K562 (cell line): ENCODE results near the gene CD151. TPM values are rescaled to one million over a fixed set of nuclear protein-coding genes. Genes with fewer than 3 reads are reported as not detected.
A peak's percentile ranks its signal among the peaks of the same experiment; 100 is the strongest.

Experiments used
- ATAC-seq: fragments of 200-7000 bp; cut with Tn5 transposase; 3 replicates; pipeline ENCODE4 v1.9.1; 2020; ENCODE audit warnings: moderate library complexity
- BruUV-seq: library from RNA; stranded (reverse); fragments of 400-500 nt; replicated peaks from 2 replicates; lab custom pipeline; 2021; lab: Mats Ljungman, UMichigan
- CTCF ChIA-PET: fragments of 300-600 bp; formaldehyde crosslinking; extraction: SDS; loops from one replicate; lab custom pipeline; 2021; ENCODE audit warnings: low intra/inter-chr PET ratio; lab: Yijun Ruan, JAX
- POLR2A ChIA-PET: fragments of 300-600, 350-650 bp; sonication (Branson Sonifier 250); formaldehyde crosslinking; extraction: SDS; loops from one replicate; lab custom pipeline; 2021; ENCODE audit warnings: antibody characterized with exemption, inconsistent platforms; lab: Yijun Ruan, JAX
- DNase-seq, 4 experiments: peaks; one replicate each; pipeline versions ENCODE4 v3.0.0 to v3.0.0-alpha.2; 2011 to 2018; ENCODE audit warnings: low spot score in 3 of 4, mixed read lengths in 3 of 4; ENCODE audit errors: extremely low read depth in 1 of 4
- FAIRE-seq: peaks from 2 replicates; lab custom pipeline; 2011; peaks lifted over from hg19 to GRCh38; lab: Jason Lieb, UNC
- H2AFZ ChIP-seq: 2 replicates; pipeline ENCODE4 v1.6.0; 2011; ENCODE audit warnings: low read depth, low read length, control low read depth, inconsistent platforms
- H3K27ac ChIP-seq: fragments of 200-600 bp; 3 replicates; pipeline ENCODE4 v1.8.0; 2011; ENCODE audit warnings: low read depth, mild to moderate bottlenecking, control low read depth, inconsistent platforms, low read length, moderate library complexity, mixed read lengths; ENCODE audit errors: extremely low read depth
- H3K27me3 ChIP-seq, 2 experiments: fragments of 300-600 bp in 1 of 2; 2 replicates in 1 of 2; 3 replicates in 1 of 2; pipeline versions ENCODE4 v1.6.0 to v1.8.0; 2011; ENCODE audit warnings: inconsistent platforms in 2 of 2, low read length in 2 of 2, mild to moderate bottlenecking in 1 of 2, mixed read lengths in 1 of 2, moderate library complexity in 1 of 2; ENCODE audit not compliant: control insufficient read depth in 2 of 2, insufficient read depth in 2 of 2
- H3K36me3 ChIP-seq: fragments of 300-600 bp; 3 replicates; pipeline ENCODE4 v1.8.0; 2011; ENCODE audit warnings: mild to moderate bottlenecking, low read length, inconsistent platforms; ENCODE audit not compliant: control insufficient read depth, insufficient read depth
- H3K4me1 ChIP-seq, 2 experiments: fragments of 200-600 bp in 1 of 2; replicated peaks in 1 of 2; 2 replicates in 1 of 2; 3 replicates in 1 of 2; pipeline versions ENCODE4 v1.5.1 to v1.8.0; 2011; ENCODE audit warnings: inconsistent platforms in 2 of 2, low read length in 2 of 2, mild to moderate bottlenecking in 1 of 2, mixed read lengths in 1 of 2, moderate library complexity in 1 of 2; ENCODE audit not compliant: control insufficient read depth in 2 of 2, insufficient read depth in 2 of 2
- H3K4me2 ChIP-seq: 2 replicates; pipeline ENCODE4 v1.6.1; 2011; ENCODE audit warnings: low read length, control low read depth, inconsistent platforms, mixed read lengths; ENCODE audit not compliant: insufficient read depth
- H3K4me3 ChIP-seq: fragments of 200-600 bp; sonication (generic), shearing (Covaris generic); 2 replicates; pipeline ENCODE4 v1.5.1; 2016; ENCODE audit warnings: control low read depth, inconsistent platforms
- H3K79me2 ChIP-seq: fragments of 200-600 bp; 3 replicates; pipeline ENCODE4 v1.8.0; 2011; ENCODE audit warnings: low read length, inconsistent platforms; ENCODE audit not compliant: control insufficient read depth, insufficient read depth
- H3K9ac ChIP-seq, 2 experiments: 2 replicates each; pipeline versions ENCODE4 v1.6.0 to v1.6.1; 2011; ENCODE audit warnings: low read depth in 2 of 2, low read length in 2 of 2, control low read depth in 1 of 2, inconsistent platforms in 1 of 2, mild to moderate bottlenecking in 1 of 2, mixed read lengths in 1 of 2; ENCODE audit not compliant: insufficient read depth in 1 of 2
- H3K9me1 ChIP-seq: one replicate; pipeline ENCODE4 v1.6.0; 2011; ENCODE audit warnings: inconsistent platforms, mild to moderate bottlenecking, low read length, moderate library complexity; ENCODE audit not compliant: control insufficient read depth, insufficient read depth
- H3K9me3 ChIP-seq: replicated peaks from 2 replicates; pipeline ENCODE4 v1.5.1; 2011; ENCODE audit warnings: low read depth, low read length, inconsistent platforms; ENCODE audit not compliant: control insufficient read depth, insufficient read depth
- H4K20me1 ChIP-seq: replicated peaks from 2 replicates; pipeline ENCODE4 v1.6.1; 2011; ENCODE audit warnings: low read length, inconsistent platforms, mixed read lengths; ENCODE audit not compliant: control insufficient read depth, insufficient read depth
- CHD1 ChIP-seq: fragments of 200-600 bp; sonication (generic); IDR thresholded peaks from one replicate; pipeline ENCODE4 v1.6.1; 2012; ENCODE audit warnings: mild to moderate bottlenecking, moderate library complexity, low read length, inconsistent platforms
- ESRRA ChIP-seq: fragments of 450-650 bp; IDR thresholded peaks from 2 replicates; pipeline ENCODE4 v1.6.1; 2014; ENCODE audit warnings: low read depth, mild to moderate bottlenecking, moderate library complexity, borderline replicate concordance
- HNRNPH1 ChIP-seq: fragments of 200-400 bp; formaldehyde crosslinking; optimal IDR thresholded peaks from 2 replicates; pipeline ENCODE3; 2017; ENCODE audit warnings: low read depth, mild to moderate bottlenecking, low read length, moderate library complexity
- MAZ ChIP-seq, 2 experiments: fragments of 450-650 bp in 1 of 2; sonication (generic) in 1 of 2; formaldehyde crosslinking; IDR thresholded peaks in 1 of 2; conservative IDR thresholded peaks in 1 of 2; 2 replicates each; pipeline versions ENCODE4 v1.4.0 to v1.5.0; 2020; ENCODE audit warnings: mild to moderate bottlenecking in 1 of 2, missing genetic modification reagents in 1 of 2
- NR2C2 ChIP-seq, 2 experiments: fragments of 200-800 bp in 1 of 2; sonication (Bioruptor generic) in 1 of 2; sonication (generic) in 1 of 2; formaldehyde crosslinking in 1 of 2; IDR thresholded peaks; 2 replicates each; pipeline versions ENCODE4 v1.6.1 to v1.8.0; 2016 to 2022; ENCODE audit warnings: mild to moderate bottlenecking in 1 of 2, missing compliant biosample characterization in 1 of 2, missing genetic modification characterization in 1 of 2, missing genetic modification reagents in 1 of 2
- POLR2G ChIP-seq: fragments of 200-400 bp; formaldehyde crosslinking; IDR thresholded peaks from 2 replicates; pipeline ENCODE4 v1.6.1; 2017; ENCODE audit warnings: low read depth, mild to moderate bottlenecking, antibody characterized with exemption, low read length, moderate library complexity
- TEAD2 ChIP-seq: fragments of 450-650 bp; IDR thresholded peaks from 2 replicates; pipeline ENCODE4 v1.6.1; 2016; ENCODE audit warnings: missing genetic modification characterization, control low read depth, missing compliant biosample characterization
- XRCC3 ChIP-seq: fragments of 450-650 bp; IDR thresholded peaks from 2 replicates; pipeline ENCODE4 v1.6.1; 2017; ENCODE audit warnings: mild to moderate bottlenecking, moderate library complexity
- ZNF354B ChIP-seq: fragments of 250-450 bp; sonication (Bioruptor Pico); IDR thresholded peaks from 2 replicates; pipeline ENCODE4 v1.4.0; 2020
- ZNF780A ChIP-seq: fragments of 250-450 bp; sonication (Bioruptor Pico); IDR thresholded peaks from 2 replicates; pipeline ENCODE4 v1.5.0; 2021; ENCODE audit warnings: mild to moderate bottlenecking
- WGBS: fragments of 100-300 bp; shearing (Covaris generic); methylation state at CpG from one replicate; pipeline ENCODE4 v1.1.6; 2016; ENCODE audit warnings: low coverage, mixed read lengths; ENCODE audit not compliant: insufficient coverage; ENCODE audit errors: missing lambda C conversion rate; 5-methylcytosine and 5-hydroxymethylcytosine counted together
- in situ Hi-C: fragments of 300-500 bp; cut with MboI; formaldehyde crosslinking; loops from 4 replicates; pipeline ENCODE4 v1.15.0; 2018; ENCODE audit warnings: inconsistent platforms, mixed read lengths
- intact Hi-C: fragments of 100-400 bp; cut with micrococcal nuclease; formaldehyde crosslinking; loops from 2 replicates; pipeline ENCODE4 v1.14.2; 2022
- polyA plus RNA-seq, 8 experiments: library from polyadenylated mRNA; depleted of rRNA in 4 of 8; stranded (reverse) in 5 of 8; unstranded in 3 of 8; fragments of >200 nt; fragmentation: Nextera tagmentation in 2 of 8; fragmentation: Illumina TruSeq in 1 of 8; extraction: Ambion mirVana in 2 of 8; extraction: Trizol in 1 of 8; gene quantifications; 2 replicates each; pipeline versions ENCODE4 v1.2.1 to v1.2.3, GENCODE V29; 2011 to 2014; ENCODE audit warnings: inconsistent platforms in 1 of 8, missing spikeins in 1 of 8
- total RNA-seq, 7 experiments: library from RNA; depleted of rRNA in 6 of 7; stranded (reverse); fragments of >200 nt in 6 of 7; fragmentation: Illumina TruSeq in 2 of 7; extraction: Trizol in 2 of 7; gene quantifications; 2 replicates each; pipeline versions ENCODE4 v1.2.1 to v1.2.3, GENCODE V29; 2011 to 2021; ENCODE audit warnings: low replicate concordance in 1 of 7
- TF ChIP-seq, protein P1 (sequence below), 2 experiments: IDR thresholded peaks; 2 replicates each; pipeline ENCODE4 v1.6.1; 2011; ENCODE audit warnings: borderline replicate concordance in 1 of 2, control low read depth in 1 of 2, low read depth in 1 of 2, low read length in 1 of 2, mild to moderate bottlenecking in 1 of 2, mixed read lengths in 1 of 2, moderate library complexity in 1 of 2; ENCODE audit not compliant: insufficient read depth in 1 of 2, insufficient read length in 1 of 2, poor library complexity in 1 of 2, severe bottlenecking in 1 of 2; ENCODE audit errors: extremely low read depth in 1 of 2
- TF ChIP-seq, protein P2 (sequence below): fragments of 250-450 bp; sonication (Bioruptor Pico); IDR thresholded peaks from 2 replicates; pipeline ENCODE4 v1.4.0; 2020; ENCODE audit warnings: mild to moderate bottlenecking, moderate library complexity, borderline replicate concordance
- TF ChIP-seq, protein P3 (sequence below): fragments of 250-450 bp; sonication (Bioruptor Pico); IDR thresholded peaks from 2 replicates; pipeline ENCODE4 v1.5.1; 2021; ENCODE audit warnings: mild to moderate bottlenecking

CD151 gene
- total and polyA plus RNA-seq, 9 of the 15 experiments (the other 6 are each of a cell fraction or from before 2014, with no cell fraction given), result 2.3 to 187 (median 140) TPM

DNA sequence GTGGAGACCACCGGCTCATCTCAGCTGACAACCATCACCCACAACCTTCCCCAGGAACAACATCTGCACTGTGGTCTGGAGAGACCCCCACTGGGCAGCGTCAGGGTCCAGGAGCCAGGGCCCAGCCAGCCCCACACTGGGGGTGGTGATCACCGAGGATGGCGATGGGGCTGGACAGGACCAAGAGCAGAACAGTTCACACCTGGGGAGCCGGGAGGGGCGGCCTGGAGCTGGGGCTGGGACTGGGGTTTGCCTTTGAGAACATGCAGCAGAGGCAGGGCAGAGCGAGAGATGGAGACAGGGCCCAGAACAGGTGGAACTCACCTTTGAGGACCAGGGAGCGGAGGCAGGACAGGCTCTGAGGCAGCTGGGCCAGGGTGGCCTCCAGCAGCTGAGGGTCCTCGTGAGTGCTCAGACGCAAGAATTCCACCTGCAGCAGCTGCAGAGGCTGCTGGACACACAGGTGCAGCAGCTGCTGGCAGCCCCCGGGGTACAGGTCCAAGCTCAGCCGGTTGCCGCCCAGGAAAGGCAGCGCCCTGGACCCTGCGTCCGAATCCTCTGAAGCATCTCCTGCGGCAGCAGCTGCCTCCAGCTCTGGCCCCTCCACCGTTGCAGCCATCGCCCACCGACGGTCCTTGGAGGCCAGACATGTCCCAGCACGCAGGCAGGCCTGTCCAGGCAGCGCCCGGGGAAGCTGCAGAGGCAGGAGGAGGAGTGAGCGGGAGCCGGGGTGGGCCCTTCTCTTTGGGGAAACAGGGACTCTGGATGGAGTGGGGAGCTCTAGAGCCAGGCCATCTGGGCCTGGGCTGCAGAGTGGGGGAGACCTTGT, 28.8 kb upstream of the CD151 start (continued):
- TF ChIP-seq HNRNPH1 (no peak), CHD1 (peak; percentile 11)
- TF ChIP-seq, protein P1, sequence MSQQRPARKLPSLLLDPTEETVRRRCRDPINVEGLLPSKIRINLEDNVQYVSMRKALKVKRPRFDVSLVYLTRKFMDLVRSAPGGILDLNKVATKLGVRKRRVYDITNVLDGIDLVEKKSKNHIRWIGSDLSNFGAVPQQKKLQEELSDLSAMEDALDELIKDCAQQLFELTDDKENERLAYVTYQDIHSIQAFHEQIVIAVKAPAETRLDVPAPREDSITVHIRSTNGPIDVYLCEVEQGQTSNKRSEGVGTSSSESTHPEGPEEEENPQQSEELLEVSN (IDR thresholded peaks at IDR 0.05; ENCODE audit: borderline replicate concordance in 1 of 2, extremely low read depth in 1 of 2, insufficient read depth in 1 of 2, insufficient read length in 1 of 2, low read depth in 1 of 2, low read length in 1 of 2, poor library complexity in 1 of 2, severe bottlenecking in 1 of 2), result peak in 1 of 2 experiments; percentile 25
- TF ChIP-seq, all 486 proteins: peak for 6

- no peak for DNase-seq
- H2AFZ ChIP-seq, result peak overlapping the region; percentile 57; the same call in 1 of the 2 replicates
- peak overlapping the region; percentile 85 for H3K4me2 ChIP-seq
- H3K9ac ChIP-seq, result peak overlapping the region; percentile 52 to 97
- peak overlapping the region; percentile 94 for H3K27ac ChIP-seq
- 12% methylated on average over 15 of the region's 18 CpGs for WGBS
- ChIA-PET POLR2A (interaction anchor here (1.0 to 1.9 kb wide), 3 partner anchors 10 to 18 kb away, joined by 3 to 4 read pairs (median 4); no protein-coding TSS in a partner anchor), CTCF (no interaction called here)
- peaks cover 35% of the 10 kb centered on the region; the same call in 1 of the 3 replicates for H3K36me3 ChIP-seq
- peaks cover 38% of the 10 kb centered on the region for H3K79me2 ChIP-seq
- intact Hi-C loops, result loop anchor here (2.0 kb wide), 1 partner anchor 28 kb away; the partner anchor contains the start of gene CD151
- H3K27me3 ChIP-seq, result no peaks in the 10 kb centered on the region
- H3K9me3 ChIP-seq, result no peaks in the 10 kb centered on the region
- no peaks in the 10 kb centered on the region for H3K9me1 ChIP-seq
- no TSS peak for BruUV-seq
- no peak for FAIRE-seq
- peak overlapping the region; percentile 65 for H3K4me3 ChIP-seq
- H3K4me1 ChIP-seq, result peaks cover 10 to 84% of the 10 kb centered on the region in 2 experiments; a peak in 4 of 5 replicates
- ATAC-seq, result no peak
- in situ Hi-C loops, result no loop called here
- H4K20me1 ChIP-seq, result no peaks in the 10 kb centered on the region
- TF ChIP-seq, protein P2, sequence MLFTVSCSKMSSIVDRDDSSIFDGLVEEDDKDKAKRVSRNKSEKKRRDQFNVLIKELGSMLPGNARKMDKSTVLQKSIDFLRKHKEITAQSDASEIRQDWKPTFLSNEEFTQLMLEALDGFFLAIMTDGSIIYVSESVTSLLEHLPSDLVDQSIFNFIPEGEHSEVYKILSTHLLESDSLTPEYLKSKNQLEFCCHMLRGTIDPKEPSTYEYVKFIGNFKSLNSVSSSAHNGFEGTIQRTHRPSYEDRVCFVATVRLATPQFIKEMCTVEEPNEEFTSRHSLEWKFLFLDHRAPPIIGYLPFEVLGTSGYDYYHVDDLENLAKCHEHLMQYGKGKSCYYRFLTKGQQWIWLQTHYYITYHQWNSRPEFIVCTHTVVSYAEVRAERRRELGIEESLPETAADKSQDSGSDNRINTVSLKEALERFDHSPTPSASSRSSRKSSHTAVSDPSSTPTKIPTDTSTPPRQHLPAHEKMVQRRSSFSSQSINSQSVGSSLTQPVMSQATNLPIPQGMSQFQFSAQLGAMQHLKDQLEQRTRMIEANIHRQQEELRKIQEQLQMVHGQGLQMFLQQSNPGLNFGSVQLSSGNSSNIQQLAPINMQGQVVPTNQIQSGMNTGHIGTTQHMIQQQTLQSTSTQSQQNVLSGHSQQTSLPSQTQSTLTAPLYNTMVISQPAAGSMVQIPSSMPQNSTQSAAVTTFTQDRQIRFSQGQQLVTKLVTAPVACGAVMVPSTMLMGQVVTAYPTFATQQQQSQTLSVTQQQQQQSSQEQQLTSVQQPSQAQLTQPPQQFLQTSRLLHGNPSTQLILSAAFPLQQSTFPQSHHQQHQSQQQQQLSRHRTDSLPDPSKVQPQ (CRISPR knock-in tag), result no peak
- TF ChIP-seq ESRRA (no peak), TEAD2 (tag) (no peak), ZNF354B (CRISPR knock-in tag) (no peak), POLR2G (peak; percentile 50; the same call in 1 of the 2 replicates), XRCC3 (no peak), NR2C2 (CRISPR knock-in tag; IDR thresholded peaks at IDR 0.05) (no peak), NR2C2 (tag; IDR thresholded peaks at IDR 0.05) (no peak), MAZ (CRISPR knock-in tag; conservative IDR thresholded peaks at IDR 0.05 in 1 of 2, IDR thresholded peaks at IDR 0.05 in 1 of 2) (no peak), ZNF780A (CRISPR knock-in tag) (no peak)
- TF ChIP-seq, protein P3, sequence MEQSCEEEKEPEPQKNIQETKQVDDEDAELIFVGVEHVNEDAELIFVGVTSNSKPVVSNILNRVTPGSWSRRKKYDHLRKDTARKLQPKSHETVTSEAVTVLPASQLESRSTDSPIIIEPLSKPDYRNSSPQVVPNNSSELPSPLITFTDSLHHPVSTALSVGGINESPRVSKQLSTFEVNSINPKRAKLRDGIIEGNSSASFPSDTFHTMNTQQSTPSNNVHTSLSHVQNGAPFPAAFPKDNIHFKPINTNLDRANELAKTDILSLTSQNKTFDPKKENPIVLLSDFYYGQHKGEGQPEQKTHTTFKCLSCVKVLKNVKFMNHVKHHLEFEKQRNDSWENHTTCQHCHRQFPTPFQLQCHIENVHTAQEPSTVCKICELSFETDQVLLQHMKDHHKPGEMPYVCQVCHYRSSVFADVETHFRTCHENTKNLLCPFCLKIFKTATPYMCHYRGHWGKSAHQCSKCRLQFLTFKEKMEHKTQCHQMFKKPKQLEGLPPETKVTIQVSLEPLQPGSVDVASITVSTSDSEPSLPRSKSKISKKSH (CRISPR knock-in tag), result no peak
Observed at GRCh38 chr11:804599-804964, 28.2 kb upstream of the CD151 start.
